Tibial artery (tissue), 4 donors: ENCODE measurements around the gene GGNBP2.
A peak's percentile ranks its signal among the peaks of the same experiment; 100 is the strongest.

ENCODE experiments used
- DNase-seq, 2 donors: peaks; one replicate each; pipeline ENCODE4 v3.0.0-alpha.2; 2019
- H3K27ac ChIP-seq, 2 donors: fragments of 200-600 bp; sonication (generic) in 1 of 2; 1 replicate in 1 of 2; 2 replicates in 1 of 2; pipeline ENCODE4 v1.5.1; 2018 to 2019; ENCODE audit warnings: mild to moderate bottlenecking in 1 of 2
- H3K27me3 ChIP-seq, 2 donors: fragments of 200-600 bp; sonication (generic) in 1 of 2; one replicate each; pipeline versions ENCODE4 v1.5.1 to v1.6.0; 2016 to 2019
- H3K36me3 ChIP-seq, 3 donors: fragments of 200-600 bp; sonication (generic) in 2 of 3; one replicate each; pipeline ENCODE4 v1.5.1; 2016 to 2019; ENCODE audit warnings: mild to moderate bottlenecking in 2 of 3
- H3K4me1 ChIP-seq, 4 donors: fragments of 200-600 bp; sonication (generic) in 2 of 4; 1 replicate in 3 of 4; 2 replicates in 1 of 4; pipeline ENCODE4 v1.5.1; 2016 to 2019
- H3K4me3 ChIP-seq, 2 donors: fragments of 200-600 bp; sonication (generic) in 1 of 2; 1 replicate in 1 of 2; 2 replicates in 1 of 2; pipeline ENCODE4 v1.5.1; 2018 to 2019; ENCODE audit warnings: mild to moderate bottlenecking in 2 of 2
- H3K9me3 ChIP-seq, 3 donors: fragments of 200-600 bp; sonication (generic) in 1 of 3; one replicate each; pipeline ENCODE4 v1.5.1; 2016 to 2019
- CTCF ChIP-seq, 2 experiments: fragments of 200-600 bp in 1 of 2; fragments of 450-650 bp in 1 of 2; IDR thresholded peaks; one replicate each; pipeline ENCODE4 v1.5.1; 2017 to 2019; ENCODE audit warnings: antibody characterized with exemption in 2 of 2, mild to moderate bottlenecking in 1 of 2, moderate library complexity in 1 of 2
- intact Hi-C: fragments of 100-400 bp; cut with DNase I; formaldehyde crosslinking; loops from one replicate; pipeline ENCODE4 v1.15.0; 2023; ENCODE audit warnings: low total_unique reads

The GGNBP2 gene

GRCh38 chr17:36527621-36528250, 17.0 kb upstream of the GGNBP2 start:
- Histone ChIP-seq H3K4me3 (no peak overlapping the region), H3K36me3 (peaks cover 31 to 81% (median 36%) of the 10 kb centered on the region in 3 donors), H3K27me3 (no peaks in the 10 kb centered on the region), H3K9me3 (no peaks in the 10 kb centered on the region), H3K4me1 (no peaks in the 10 kb centered on the region), H3K27ac (no peak overlapping the region)
- intact Hi-C loops, result no loop called here
- DNase-seq, result no peak
- no peak for TF ChIP-seq CTCF (IDR thresholded peaks at IDR 0.05)

DNA sequence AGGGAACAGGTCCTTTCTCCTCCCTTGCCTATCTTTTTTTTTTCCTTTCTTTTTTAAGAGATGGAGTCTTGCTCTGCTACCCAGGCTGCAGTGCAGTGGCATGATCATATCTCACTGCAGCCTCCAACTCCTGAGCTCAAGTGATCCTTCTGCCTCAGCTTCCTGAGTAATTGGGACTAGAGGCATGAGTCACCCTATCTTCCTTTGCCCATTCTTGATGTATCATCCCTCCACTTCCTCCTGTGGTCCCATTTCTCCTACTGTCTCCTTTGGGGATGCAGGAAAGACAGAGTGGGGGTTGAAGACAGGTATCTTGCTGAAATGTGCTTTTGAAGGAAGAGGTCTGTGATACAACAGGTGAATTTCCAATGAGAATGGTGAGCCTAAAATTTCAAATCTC, 15.6 kb upstream of the GGNBP2 start:
- DNase-seq, result no peak
- H3K36me3 ChIP-seq, result peaks cover 27 to 70% (median 31%) of the 10 kb centered on the region in 3 donors
- peaks cover 0 to 7% (median 4%) of the 10 kb centered on the region in 4 donors for H3K4me1 ChIP-seq
- no peaks in the 10 kb centered on the region for H3K27me3 ChIP-seq
- H3K4me3 ChIP-seq, result no peak overlapping the region
- TF ChIP-seq CTCF (IDR thresholded peaks at IDR 0.05), result no peak
- no peak overlapping the region for H3K27ac ChIP-seq
- no peaks in the 10 kb centered on the region for H3K9me3 ChIP-seq
- intact Hi-C loops, result no loop called here

DNA sequence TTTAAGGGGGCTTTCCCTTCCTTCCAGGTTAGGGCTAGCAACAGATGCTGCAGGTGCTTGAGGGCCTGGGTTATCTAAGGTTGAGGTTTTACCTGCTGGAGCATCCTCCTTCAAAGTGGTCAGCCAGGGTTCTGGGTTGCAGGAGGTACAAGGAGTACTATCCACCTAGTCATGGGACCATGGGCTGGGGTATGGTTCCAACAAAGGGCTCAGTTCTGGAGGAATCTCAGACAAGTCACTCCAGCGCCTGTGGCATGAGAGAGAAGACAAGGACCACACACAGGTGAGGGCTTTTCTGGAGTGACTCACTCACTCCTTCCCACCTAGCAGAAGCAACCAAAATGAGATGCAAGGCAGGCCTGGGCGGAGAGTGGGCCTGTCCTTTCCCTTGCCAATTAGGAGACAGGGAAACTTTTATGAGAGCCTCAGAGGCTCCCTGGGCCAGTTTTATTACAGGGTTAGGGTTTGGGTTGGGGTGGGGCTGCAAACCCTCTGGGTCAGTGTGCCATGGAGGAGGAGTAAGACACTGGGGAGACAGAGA, 12.2 kb upstream of the GGNBP2 start:
- no peak overlapping the region for H3K27ac ChIP-seq
- H3K4me3 ChIP-seq, result no peak overlapping the region
- no peaks in the 10 kb centered on the region for H3K27me3 ChIP-seq
- no peaks in the 10 kb centered on the region for H3K9me3 ChIP-seq
- intact Hi-C loops, result loop anchor here (10.0 kb wide), 1 partner anchor 48 kb away; the partner anchor contains the start of gene ZNHIT3
- no peak for DNase-seq
- peaks cover 2 to 38% (median 7%) of the 10 kb centered on the region in 3 donors for H3K36me3 ChIP-seq
- peaks cover 0 to 18% (median 8%) of the 10 kb centered on the region in 4 donors for H3K4me1 ChIP-seq
- no peak for TF ChIP-seq CTCF (IDR thresholded peaks at IDR 0.05)

GRCh38 chr17:36533935-36534839, 10.5 kb upstream of the GGNBP2 start:
- Histone ChIP-seq H3K4me3 (peak overlapping the region; percentile 78 to 98), H3K27me3 (no peaks in the 10 kb centered on the region), H3K4me1 (peaks cover 0 to 18% (median 8%) of the 10 kb centered on the region in 4 donors), H3K27ac (peak overlapping the region; percentile 90 to 98), H3K36me3 (peaks cover 0 to 22% (median 0%) of the 10 kb centered on the region in 3 donors), H3K9me3 (no peaks in the 10 kb centered on the region)
- peak; percentile 56 to 78 for DNase-seq
- intact Hi-C loops, result loop anchor here (10.0 kb wide), 1 partner anchor 49 kb away; the partner anchor contains the start of gene ZNHIT3
- peak in 1 of 2 experiments; percentile 32 for TF ChIP-seq CTCF (IDR thresholded peaks at IDR 0.05)

- peak within 1 kb of the TSS; percentile 78 to 98 for H3K4me3 ChIP-seq
- peak within 1 kb of the TSS; percentile 90 to 98 for H3K27ac ChIP-seq
- peaks cover 0 to 18% (median 8%) of the 10 kb centered on the region in 4 donors for H3K4me1 ChIP-seq
- peak; percentile 75 to 93 for DNase-seq
- TF ChIP-seq CTCF (IDR thresholded peaks at IDR 0.05), result peak in 1 of 2 experiments; percentile 21
- no peaks in the 10 kb centered on the region for H3K9me3 ChIP-seq
- H3K27me3 ChIP-seq, result no peaks in the 10 kb centered on the region
- intact Hi-C loops, result loop anchor here (10.0 kb wide), 1 partner anchor 50 kb away; the partner anchor contains the start of gene ZNHIT3
- peaks cover 0 to 19% (median 0%) of the 10 kb centered on the region in 3 donors for H3K36me3 ChIP-seq
Measured at GRCh38 chr17:36534840-36535668, 9.7 kb upstream of the GGNBP2 start, which contains the start of the genes MYO19 and PIGW. MYO19 (minus strand) TSS chr17:36534868; CDS start chr17:36532538, 2,330 bp downstream. PIGW (plus strand) TSS chr17:36534987; CDS start chr17:36537102, 2,115 bp downstream.
